ENCODE data around the gene GTPBP8.
A peak's percentile ranks its signal among the peaks of the same experiment; 100 is the strongest.

The GTPBP8 gene

DNA sequence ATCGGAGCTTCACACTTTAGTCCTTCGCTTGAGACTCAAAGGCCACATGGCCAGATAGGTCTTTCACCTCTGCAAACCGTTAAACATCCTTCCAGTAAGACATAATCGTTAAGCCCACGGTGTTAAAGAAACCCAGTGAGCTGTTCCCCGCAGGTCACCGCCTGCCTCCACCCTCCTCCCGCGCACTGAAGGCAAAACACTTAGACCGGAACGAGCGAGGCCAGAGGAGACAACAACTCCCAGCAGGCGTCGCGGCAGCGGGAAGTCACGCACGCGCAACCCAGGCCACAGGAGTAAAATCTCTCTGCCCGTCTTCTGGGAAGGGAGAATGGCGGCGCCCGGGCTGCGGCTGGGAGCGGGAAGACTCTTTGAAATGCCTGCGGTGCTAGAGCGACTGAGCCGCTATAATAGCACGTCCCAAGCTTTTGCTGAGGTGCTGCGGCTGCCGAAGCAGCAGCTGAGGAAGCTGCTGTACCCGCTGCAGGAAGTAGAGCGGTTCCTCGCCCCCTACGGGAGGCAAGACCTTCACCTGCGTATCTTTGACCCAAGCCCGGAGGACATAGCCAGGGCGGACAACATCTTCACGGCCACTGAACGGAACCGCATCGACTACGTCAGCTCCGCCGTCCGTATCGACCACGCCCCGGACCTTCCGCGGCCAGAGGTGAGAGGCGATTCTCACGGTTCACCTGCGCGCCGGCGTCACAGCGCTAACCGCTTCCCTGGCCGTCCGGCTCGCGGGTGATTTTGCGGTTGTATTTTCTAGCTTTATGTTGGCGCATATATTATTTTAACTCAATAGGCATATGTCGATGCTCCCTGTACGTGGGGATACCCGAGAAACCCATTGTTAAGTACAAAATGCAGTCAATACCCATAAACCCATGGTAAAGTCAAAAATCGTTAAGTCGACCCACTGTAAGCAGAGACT is at the start of gene GTPBP8:
GTPBP8 (plus strand) TSS at position 313 of the 931 bp plus-strand sequence; CDS start at position 329, 16 bp downstream.
- DNase-seq, result peak; percentile 39

DNA sequence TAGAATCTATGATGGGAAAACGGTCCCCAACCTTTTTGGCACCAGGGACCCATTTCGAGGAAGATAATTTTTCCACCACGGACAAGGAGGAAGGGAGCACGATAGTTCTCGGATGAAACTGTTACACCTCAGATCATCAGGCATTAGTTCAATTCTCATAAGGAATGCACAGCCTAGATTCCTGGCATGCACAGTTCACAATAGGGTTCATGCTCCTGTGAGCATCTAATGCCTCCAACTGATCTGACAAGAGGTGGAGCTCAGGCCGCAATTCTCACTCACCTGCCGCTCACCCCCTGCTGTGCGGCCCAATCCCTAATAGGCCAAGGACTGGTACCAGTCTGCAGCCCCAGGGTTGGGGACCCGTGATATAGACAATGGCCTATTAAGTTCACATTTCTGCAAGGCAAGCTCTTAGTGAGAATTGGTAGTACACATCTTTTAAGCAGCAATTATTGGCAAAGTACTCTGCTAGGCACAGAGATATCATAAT is 42.4 kb upstream of the GTPBP8 start:
- DNase-seq, result no peak

DNA sequence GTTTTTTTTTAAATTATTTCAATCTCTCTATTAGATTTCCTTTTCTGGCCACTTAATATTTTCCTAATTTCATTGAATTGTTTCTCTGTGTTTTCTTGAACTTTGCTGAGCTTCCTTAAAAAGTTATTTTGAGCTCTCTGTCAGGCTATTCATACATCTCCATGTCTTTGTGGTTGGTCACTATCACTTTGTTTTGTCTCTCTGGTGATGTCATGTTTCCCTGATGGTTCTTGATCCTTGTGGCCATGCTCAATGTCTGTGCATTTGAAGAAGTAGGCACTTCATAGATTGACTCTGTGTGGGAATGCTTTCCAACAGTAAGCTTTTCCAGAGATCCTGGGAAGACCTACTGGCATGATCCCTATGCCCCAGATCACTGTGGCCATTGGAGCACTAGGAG is 34.4 kb upstream of the GTPBP8 start:
- DNase-seq, result no peak

DNA sequence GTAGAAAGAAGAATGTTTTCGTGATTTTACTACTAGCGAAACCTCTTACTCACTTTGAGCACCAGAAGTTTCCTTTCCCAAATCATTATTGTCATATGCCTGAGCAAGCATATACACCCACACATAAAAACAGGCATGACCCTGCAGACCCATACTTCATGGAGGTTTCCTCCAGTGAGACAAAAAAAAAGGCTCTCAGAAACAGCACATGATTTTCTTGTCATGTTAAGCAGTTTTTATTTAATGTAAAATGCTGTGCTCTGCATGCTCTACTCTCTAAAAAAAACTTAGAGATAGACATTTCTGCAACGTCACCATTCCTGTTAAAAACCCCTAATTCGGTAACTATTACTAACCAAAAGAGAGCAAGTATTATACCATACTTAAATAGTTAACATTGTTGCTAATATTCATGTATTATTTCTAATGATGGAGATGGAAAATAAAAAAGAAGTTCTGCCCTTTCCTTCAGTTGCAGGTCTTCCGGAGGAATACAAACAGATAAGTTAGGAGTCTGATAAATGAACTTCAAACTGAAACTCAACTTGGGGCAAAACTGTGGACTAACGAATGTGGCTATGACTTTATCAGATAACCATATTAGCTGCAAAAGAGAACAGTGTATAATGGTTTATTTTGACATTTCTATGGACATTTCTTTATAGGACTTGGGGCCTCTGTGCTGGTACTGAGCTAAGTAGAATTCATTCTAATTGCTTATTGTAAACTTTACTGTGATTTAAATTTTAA is 31.8 kb upstream of the GTPBP8 start:
- DNase-seq, result no peak

DNA sequence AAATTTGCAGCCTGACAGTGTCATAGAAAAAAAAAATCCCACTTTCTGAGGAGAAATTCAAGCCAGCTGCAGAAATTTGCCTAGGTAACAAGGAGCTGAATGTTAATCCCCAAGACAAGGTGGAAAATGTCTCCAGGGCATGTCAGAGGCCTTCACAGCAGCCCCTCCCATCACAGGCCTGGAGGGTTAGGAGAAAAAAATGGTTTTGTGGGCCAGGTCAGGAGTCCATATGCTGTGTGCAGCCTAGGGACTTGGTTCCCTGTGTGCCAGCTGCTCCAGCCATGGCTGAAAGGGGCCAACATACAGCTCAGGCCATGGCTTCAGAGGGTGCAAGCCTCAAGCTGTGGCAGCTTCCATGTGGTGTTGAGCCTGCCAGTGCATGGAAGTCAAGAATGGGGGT is 27.1 kb upstream of the GTPBP8 start:
- no peak for DNase-seq

- no peak for DNase-seq
Measured at GRCh38 chr3:112965656-112966055, 25.1 kb upstream of the GTPBP8 start.

GRCh38 chr3:112966633-112967032 is 24.2 kb upstream of the GTPBP8 start:
- DNase-seq, result no peak

- no peak for DNase-seq
Measured at GRCh38 chr3:112967425-112967824, 23.4 kb upstream of the GTPBP8 start.

DNA sequence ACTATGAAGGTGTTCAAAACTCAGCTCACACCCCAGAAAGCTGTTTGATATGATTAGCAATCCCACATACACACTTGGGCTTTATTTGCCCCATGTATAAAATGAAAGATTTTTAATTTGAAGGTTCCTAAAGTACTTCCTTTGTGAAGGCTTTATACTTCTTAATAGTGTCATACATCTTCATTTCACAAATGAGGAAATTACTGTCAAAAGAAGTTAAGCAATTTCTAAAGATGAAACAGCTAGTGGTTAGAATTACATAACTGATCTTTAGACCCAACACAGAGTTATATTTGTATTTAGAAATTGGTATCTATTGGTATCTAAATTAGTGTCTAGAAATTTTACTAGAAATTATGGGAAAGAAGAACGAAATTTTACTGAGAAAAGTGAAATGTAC is 23.0 kb upstream of the GTPBP8 start:
- DNase-seq, result no peak

DNA sequence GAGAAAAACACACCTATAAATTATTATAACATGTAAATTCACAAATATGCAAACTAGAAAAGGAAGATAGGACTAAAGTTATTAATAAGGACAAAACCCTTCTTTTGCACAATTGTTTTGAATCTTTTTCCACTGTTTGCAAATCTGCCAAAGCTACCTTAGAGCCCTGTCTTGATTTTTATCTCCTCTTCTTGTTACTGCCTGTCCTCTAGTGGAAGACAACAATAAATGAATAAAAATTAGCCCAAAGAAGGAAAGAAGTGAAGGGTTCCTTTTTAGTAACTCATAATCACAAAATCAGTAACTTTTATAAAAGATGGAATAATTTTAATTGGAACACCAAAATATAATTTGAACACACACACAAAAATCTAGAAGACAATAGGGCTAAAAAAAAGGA is 18.6 kb upstream of the GTPBP8 start:
- DNase-seq, result no peak

GRCh38 chr3:112973325-112974177 is 17.2 kb upstream of the GTPBP8 start:
- no peak for DNase-seq

- no peak for DNase-seq
Measured at GRCh38 chr3:112974178-112974517, 16.6 kb upstream of the GTPBP8 start.

GRCh38 chr3:112974894-112975293 is 15.9 kb upstream of the GTPBP8 start, which contains the start of gene CD200R1:
Gene CD200R1 (minus strand): TSS chr3:112975103. CDS start chr3:112974857, 246 bp downstream.
- DNase-seq, result no peak

DNA sequence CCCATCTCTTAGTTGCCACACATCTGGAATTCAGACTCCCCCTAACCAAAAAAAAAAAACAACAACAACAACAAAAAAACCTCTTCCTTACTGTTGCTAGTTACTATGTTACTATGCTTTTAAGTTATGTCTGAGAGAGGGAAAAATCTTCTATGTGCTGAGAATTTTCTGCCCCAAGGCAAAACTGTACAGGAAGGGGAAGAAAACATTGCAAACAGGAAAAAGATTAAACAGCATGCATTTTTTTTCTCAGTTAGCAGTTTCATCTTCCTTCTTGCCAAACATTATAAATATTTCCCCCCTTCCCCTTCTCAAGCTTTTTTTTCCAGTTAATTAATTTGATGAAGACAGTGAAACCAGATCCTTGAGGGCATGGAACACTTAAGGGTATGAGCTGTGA is 14.8 kb upstream of the GTPBP8 start:
- DNase-seq, result no peak

DNA sequence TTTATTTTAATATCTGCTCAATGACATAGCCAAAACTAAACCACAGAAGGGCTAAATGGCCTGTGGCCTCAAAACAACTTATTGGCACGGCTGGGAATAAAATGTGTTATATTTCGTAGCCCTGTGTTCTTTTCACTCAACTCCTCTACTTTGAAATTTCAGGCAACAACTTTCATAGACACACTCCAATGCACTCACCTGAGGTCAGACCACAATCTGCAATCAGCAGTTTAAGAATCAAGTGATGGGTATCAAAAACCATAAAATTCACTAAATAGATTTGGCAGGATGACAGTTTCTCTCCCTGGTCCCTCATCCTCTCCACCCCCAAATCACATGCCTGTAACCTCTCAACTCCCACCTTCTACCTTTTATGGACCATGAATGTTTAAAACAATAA is 13.8 kb upstream of the GTPBP8 start:
- no peak for DNase-seq

GRCh38 chr3:112979244-112979832 is 11.4 kb upstream of the GTPBP8 start:
- no peak for DNase-seq

DNA sequence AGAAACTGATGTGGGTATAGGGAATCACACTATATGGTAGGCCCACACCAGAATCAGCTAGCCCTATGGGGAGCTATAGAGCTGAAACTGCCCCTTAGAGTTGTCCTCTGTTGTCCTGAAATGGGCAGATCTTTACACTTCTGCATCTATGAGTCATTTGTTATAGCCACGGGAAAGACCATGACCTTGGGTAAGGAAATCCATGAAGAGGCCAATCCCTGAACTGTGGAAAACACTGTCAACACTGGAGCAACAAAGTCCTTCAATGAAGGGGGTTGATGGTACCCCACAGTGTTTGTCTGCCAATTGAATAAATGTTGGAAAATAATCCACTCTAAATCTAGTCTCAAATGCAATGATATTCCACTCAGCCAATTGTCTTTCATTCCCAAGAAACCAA is 10.7 kb upstream of the GTPBP8 start:
- DNase-seq, result no peak

- no peak for DNase-seq
Measured at GRCh38 chr3:112982710-112983109, 8.1 kb upstream of the GTPBP8 start.

- no peak for DNase-seq
Measured at GRCh38 chr3:112984485-112984884, 6.3 kb upstream of the GTPBP8 start.

DNA sequence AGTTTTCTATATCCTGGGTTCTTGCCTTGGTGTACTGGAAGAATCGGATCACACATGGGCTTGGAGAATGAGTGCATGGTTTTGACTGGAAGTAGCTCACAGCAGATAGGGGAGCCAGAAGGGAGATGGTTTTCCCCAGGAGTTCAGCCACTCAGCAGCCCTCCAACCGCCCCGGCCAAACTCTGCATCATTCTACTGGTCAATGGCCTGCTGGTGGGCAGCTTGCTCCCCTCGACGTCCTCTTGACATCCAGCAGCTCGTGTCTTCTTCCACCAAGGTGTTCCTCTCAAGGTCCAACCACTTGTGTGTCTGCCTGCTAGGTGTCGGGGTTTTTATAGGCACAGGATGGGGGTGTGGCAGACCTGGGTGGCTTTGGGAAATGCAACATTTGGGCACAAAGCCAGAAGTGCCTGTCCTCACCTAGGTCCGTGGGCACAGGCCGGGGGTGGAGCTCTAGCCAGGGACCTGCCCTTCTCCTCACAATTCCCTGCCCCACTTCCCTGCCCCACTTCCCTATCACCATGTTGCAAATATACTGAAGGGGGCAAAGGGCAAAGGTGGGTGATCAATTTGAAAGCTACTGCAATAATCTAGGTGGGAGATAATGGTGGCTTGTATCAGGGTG is 3.0 kb upstream of the GTPBP8 start:
- DNase-seq, result no peak

DNA sequence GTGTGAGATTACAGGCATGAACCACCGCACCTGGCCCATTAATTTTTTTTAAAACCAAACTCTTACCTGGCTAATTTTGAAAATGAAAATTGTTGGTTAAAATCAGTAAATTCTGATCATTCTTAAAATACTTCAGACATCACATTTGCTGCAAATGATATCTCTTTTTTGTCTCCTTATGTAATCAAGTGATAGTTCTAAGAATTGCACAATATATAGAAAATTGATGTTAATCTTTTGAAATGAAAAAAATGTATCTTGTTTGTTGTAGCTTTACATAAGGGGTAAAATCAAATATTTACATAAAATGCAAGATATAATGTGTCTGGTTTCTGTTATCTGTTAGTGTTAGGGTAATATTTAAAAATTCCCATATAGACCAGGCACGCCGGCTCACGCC is 5.0 kb downstream of the GTPBP8 start:
- no peak for DNase-seq

GRCh38 chr3:113000691-113001090 is 9.9 kb downstream of the GTPBP8 start:
- no peak for DNase-seq

Measured in NCI-H187 treated with DMSO at 0.1 percent for 48 hours (cell line).